Spleen (tissue), 11 donors: ENCODE measurements around the gene SLC9A3. TPM values are rescaled to one million over a fixed set of nuclear protein-coding genes. Genes with fewer than 3 reads are reported as not detected.

Source experiments
- DNase-seq: peaks from one replicate; pipeline ENCODE4 v3.0.0-alpha.2; 2020
- H3K27ac ChIP-seq, 8 donors: fragments of 200-600 bp; sonication (generic) in 7 of 8; 1 replicate in 4 of 8; 2 replicates in 4 of 8; pipeline versions ENCODE4 v1.5.0 to v1.8.0; 2016 to 2021; ENCODE audit warnings: inconsistent platforms in 4 of 8, mild to moderate bottlenecking in 4 of 8, moderate library complexity in 1 of 8
- H3K27me3 ChIP-seq, 7 donors: fragments of 200-600 bp; sonication (generic) in 6 of 7; replicated peaks in 1 of 7; 1 replicate in 4 of 7; 2 replicates in 3 of 7; pipeline versions ENCODE4 v1.5.0 to v1.8.0; 2016 to 2021; ENCODE audit warnings: inconsistent platforms in 3 of 7, mild to moderate bottlenecking in 1 of 7
- H3K36me3 ChIP-seq, 6 donors: fragments of 200-600 bp; sonication (generic) in 5 of 6; 1 replicate in 4 of 6; 2 replicates in 2 of 6; pipeline versions ENCODE4 v1.5.0 to v1.8.0; 2016 to 2021; ENCODE audit warnings: inconsistent platforms in 2 of 6
- H3K4me1 ChIP-seq, 6 donors: fragments of 200-600 bp; sonication (generic) in 5 of 6; 1 replicate in 3 of 6; 2 replicates in 3 of 6; pipeline versions ENCODE4 v1.5.0 to v1.8.0; 2016 to 2021; ENCODE audit warnings: inconsistent platforms in 3 of 6
- H3K4me3 ChIP-seq, 8 donors: fragments of 200-600 bp; sonication (generic) in 7 of 8; 1 replicate in 4 of 8; 2 replicates in 4 of 8; pipeline versions ENCODE4 v1.5.0 to v1.8.0; 2016 to 2021; ENCODE audit warnings: inconsistent platforms in 4 of 8, mild to moderate bottlenecking in 4 of 8, moderate library complexity in 2 of 8
- H3K9me3 ChIP-seq, 8 donors: fragments of 200-600 bp; sonication (generic) in 7 of 8; 1 replicate in 4 of 8; 2 replicates in 4 of 8; pipeline versions ENCODE4 v1.5.0 to v1.8.0; 2016 to 2021; ENCODE audit warnings: inconsistent platforms in 4 of 8
- POLR2A ChIP-seq, 3 donors: fragments of 450-650 bp; IDR thresholded peaks; one replicate each; pipeline ENCODE4 v1.5.1; 2017; ENCODE audit warnings: antibody characterized with exemption in 3 of 3, mild to moderate bottlenecking in 1 of 3
- POLR2AphosphoS5 ChIP-seq, 3 donors: sonication (generic); formaldehyde crosslinking; IDR thresholded peaks; one replicate each; pipeline ENCODE4 v1.5.1; 2017; ENCODE audit warnings: antibody characterized with exemption in 3 of 3
- WGBS, 5 donors: extraction: QIAGEN DNeasy Blood & Tissue Kit in 3 of 5; methylation state at CpG; one replicate each; pipeline versions ENCODE4 v1.1.5 to v1.1.7; 2013 to 2018; 5-methylcytosine and 5-hydroxymethylcytosine counted together
- intact Hi-C: fragments of 100-400 bp; cut with DNase I; formaldehyde crosslinking; loops from one replicate; pipeline ENCODE4 v1.15.0; 2023; ENCODE audit warnings: low total_unique reads
- polyA plus RNA-seq, 3 donors: library from polyadenylated mRNA; stranded (reverse); fragments of 200-250 nt; gene quantifications; one replicate each; pipeline ENCODE4 v1.2.1, GENCODE V29; 2013
- total RNA-seq, 7 donors: library from RNA; depleted of rRNA in 3 of 7; stranded (reverse); fragments of >200 nt in 3 of 7; fragmentation: NEBNext Ultra II Directional in 4 of 7; extraction: Animal tissue kit (Norgen Biotek cat#: 25700) in 4 of 7; gene quantifications; one replicate each; pipeline versions ENCODE4 v1.1.0 to v1.2.1, GENCODE V29; 2016 to 2021
- TF ChIP-seq, protein P1 (sequence below), 11 experiments: fragments of 200-600 bp in 7 of 11; fragments of 450-650 bp in 4 of 11; sonication (generic) in 4 of 11; IDR thresholded peaks in 8 of 11; conservative IDR thresholded peaks in 3 of 11; 1 replicate in 7 of 11; 2 replicates in 4 of 11; pipeline versions ENCODE4 v1.4.0 to v1.8.0; 2016 to 2021; ENCODE audit warnings: antibody characterized with exemption in 11 of 11, inconsistent platforms in 4 of 11, mild to moderate bottlenecking in 1 of 11
- donor health status: healthy with polysubstance abuse.
- donor health status: DM: no; HTN: no; CAD: no; lungs with moderate emphysema.
- donor health status: DM: no; HTN: no; CAD: no.
- donor health status: Bipolar disorder and iron deficiency.
- donor health status: healthy.
- donor health status: DM: no; HTN: no; CAD: no.
- donor health status: DM: yes; HTN: yes; CAD: no.

The SLC9A3 gene
- total and polyA plus RNA-seq, 10 donors = 1.0 to 3.2 (median 1.5) TPM

- peaks cover 0 to 24% (median 0%) of the 10 kb centered on the region in 6 donors for H3K36me3 ChIP-seq
- TF ChIP-seq POLR2AphosphoS5 (IDR thresholded peaks at IDR 0.05) (no peak), POLR2A (IDR thresholded peaks at IDR 0.05) (no peak)
- TF ChIP-seq, protein P1, sequence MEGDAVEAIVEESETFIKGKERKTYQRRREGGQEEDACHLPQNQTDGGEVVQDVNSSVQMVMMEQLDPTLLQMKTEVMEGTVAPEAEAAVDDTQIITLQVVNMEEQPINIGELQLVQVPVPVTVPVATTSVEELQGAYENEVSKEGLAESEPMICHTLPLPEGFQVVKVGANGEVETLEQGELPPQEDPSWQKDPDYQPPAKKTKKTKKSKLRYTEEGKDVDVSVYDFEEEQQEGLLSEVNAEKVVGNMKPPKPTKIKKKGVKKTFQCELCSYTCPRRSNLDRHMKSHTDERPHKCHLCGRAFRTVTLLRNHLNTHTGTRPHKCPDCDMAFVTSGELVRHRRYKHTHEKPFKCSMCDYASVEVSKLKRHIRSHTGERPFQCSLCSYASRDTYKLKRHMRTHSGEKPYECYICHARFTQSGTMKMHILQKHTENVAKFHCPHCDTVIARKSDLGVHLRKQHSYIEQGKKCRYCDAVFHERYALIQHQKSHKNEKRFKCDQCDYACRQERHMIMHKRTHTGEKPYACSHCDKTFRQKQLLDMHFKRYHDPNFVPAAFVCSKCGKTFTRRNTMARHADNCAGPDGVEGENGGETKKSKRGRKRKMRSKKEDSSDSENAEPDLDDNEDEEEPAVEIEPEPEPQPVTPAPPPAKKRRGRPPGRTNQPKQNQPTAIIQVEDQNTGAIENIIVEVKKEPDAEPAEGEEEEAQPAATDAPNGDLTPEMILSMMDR (IDR thresholded peaks at IDR 0.05 in 8 of 11, conservative IDR thresholded peaks at IDR 0.05 in 3 of 11) = no peak
- 73 to 85% (median 78%) methylated on average over 15 to 22 of the region's 22 CpGs for WGBS, 5 donors
- H3K27me3 ChIP-seq = peaks cover 0 to 8% (median 0%) of the 10 kb centered on the region in 7 donors
- no peaks in the 10 kb centered on the region for H3K9me3 ChIP-seq
- no peak overlapping the region for H3K4me3 ChIP-seq
- no peak for DNase-seq
- intact Hi-C loops = no loop called here
- peaks cover 0 to 10% (median 4%) of the 10 kb centered on the region in 6 donors for H3K4me1 ChIP-seq
- H3K27ac ChIP-seq = no peak overlapping the region
These were observed 95.3 kb downstream of the SLC9A3 start for GRCh38 chr5:428754-429452.

DNA sequence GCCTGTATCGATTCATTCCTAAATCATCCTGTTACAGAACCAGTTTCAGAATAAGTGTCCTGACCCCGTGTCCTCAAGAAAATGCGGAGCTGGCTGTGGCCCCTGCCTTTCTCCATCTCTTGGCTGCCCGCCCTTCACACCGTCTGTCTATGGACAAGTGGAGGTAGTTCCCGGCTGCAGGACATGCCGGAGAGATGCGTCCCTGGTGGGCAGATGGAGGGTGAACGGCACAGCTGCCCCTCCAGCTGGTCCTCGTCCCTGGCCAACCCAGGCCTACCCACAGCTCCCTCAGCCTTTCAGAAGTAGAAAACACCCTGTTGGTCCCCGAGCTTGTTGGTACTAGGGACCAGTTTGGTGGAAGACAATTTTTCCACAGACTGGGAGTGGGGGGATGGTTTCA, 96.0 kb downstream of the SLC9A3 start:
- peaks cover 0 to 10% (median 4%) of the 10 kb centered on the region in 6 donors for H3K4me1 ChIP-seq
- H3K36me3 ChIP-seq = peaks cover 0 to 24% (median 0%) of the 10 kb centered on the region in 6 donors
- peaks cover 0 to 7% (median 0%) of the 10 kb centered on the region in 7 donors for H3K27me3 ChIP-seq
- no peak for DNase-seq
- no peak overlapping the region for H3K4me3 ChIP-seq
- H3K27ac ChIP-seq = no peak overlapping the region
- TF ChIP-seq POLR2AphosphoS5 (IDR thresholded peaks at IDR 0.05) = no peak
- no peak for TF ChIP-seq POLR2A (IDR thresholded peaks at IDR 0.05)
- TF ChIP-seq, protein P1 (IDR thresholded peaks at IDR 0.05 in 8 of 11, conservative IDR thresholded peaks at IDR 0.05 in 3 of 11) = no peak
- no peaks in the 10 kb centered on the region for H3K9me3 ChIP-seq
- intact Hi-C loops = no loop called here
- 83 to 95% (median 89%) methylated on average over 11 of the region's 11 CpGs for WGBS, 5 donors

GRCh38 chr5:427415-428087, 96.7 kb downstream of the SLC9A3 start:
- Histone ChIP-seq H3K4me3 (no peak overlapping the region), H3K36me3 (peaks cover 0 to 24% (median 0%) of the 10 kb centered on the region in 6 donors), H3K4me1 (peaks cover 0 to 10% (median 4%) of the 10 kb centered on the region in 6 donors), H3K27ac (no peak overlapping the region), H3K9me3 (no peaks in the 10 kb centered on the region), H3K27me3 (peaks cover 0 to 3% (median 0%) of the 10 kb centered on the region in 7 donors)
- intact Hi-C loops = no loop called here
- TF ChIP-seq POLR2AphosphoS5 (IDR thresholded peaks at IDR 0.05) (no peak), POLR2A (IDR thresholded peaks at IDR 0.05) (no peak)
- TF ChIP-seq, protein P1 (IDR thresholded peaks at IDR 0.05 in 8 of 11, conservative IDR thresholded peaks at IDR 0.05 in 3 of 11) = no peak
- WGBS, 5 donors = 91 to 95% (median 93%) methylated on average over 37 to 39 of the region's 39 CpGs
- peak; percentile 71 for DNase-seq

DNA sequence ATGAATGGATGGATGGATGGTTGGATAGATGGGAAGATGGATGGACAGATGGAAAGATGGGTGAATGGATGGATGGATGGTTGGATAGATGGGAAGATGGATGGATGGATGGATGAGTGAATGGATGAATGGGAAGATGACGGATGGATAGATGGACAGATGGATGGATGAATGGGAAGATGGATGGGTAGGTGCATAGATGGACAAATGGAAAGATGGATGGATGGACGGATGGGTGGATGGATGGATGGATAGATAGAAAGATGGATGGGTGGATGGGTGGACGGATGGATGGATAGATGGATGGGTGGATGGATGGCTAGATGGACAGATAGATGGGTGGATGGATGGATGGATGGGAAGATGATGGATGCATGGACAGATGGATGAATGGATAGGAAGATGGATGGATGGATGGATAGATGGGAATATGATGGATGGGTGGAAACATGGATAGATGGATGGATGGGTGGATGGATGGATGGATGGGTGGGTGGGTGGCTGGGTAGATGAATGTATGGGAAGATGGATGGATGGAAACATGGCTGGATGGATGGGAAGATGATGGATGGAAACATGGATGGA, 97.8 kb downstream of the SLC9A3 start:
- intact Hi-C loops = no loop called here
- DNase-seq = no peak
- TF ChIP-seq, protein P1 (IDR thresholded peaks at IDR 0.05 in 8 of 11, conservative IDR thresholded peaks at IDR 0.05 in 3 of 11) = no peak
- TF ChIP-seq POLR2A (IDR thresholded peaks at IDR 0.05) = no peak
- no peak for TF ChIP-seq POLR2AphosphoS5 (IDR thresholded peaks at IDR 0.05)
- 71 to 84% (median 79%) methylated on average over 3 of the region's 3 CpGs for WGBS, 5 donors
- Histone ChIP-seq H3K36me3 (peaks cover 0 to 24% (median 0%) of the 10 kb centered on the region in 6 donors), H3K9me3 (no peaks in the 10 kb centered on the region), H3K27me3 (peaks cover 0 to 3% (median 0%) of the 10 kb centered on the region in 7 donors), H3K4me3 (no peak overlapping the region), H3K27ac (no peak overlapping the region), H3K4me1 (peaks cover 0 to 10% (median 4%) of the 10 kb centered on the region in 6 donors)
